ENCODE results near the gene MRPL48.
"Not testable (repeated sequence)": the region's sequence is repeated elsewhere in the genome, so short reads cannot be mapped to it uniquely, and the experiment has no call there.

The MRPL48 gene

DNA sequence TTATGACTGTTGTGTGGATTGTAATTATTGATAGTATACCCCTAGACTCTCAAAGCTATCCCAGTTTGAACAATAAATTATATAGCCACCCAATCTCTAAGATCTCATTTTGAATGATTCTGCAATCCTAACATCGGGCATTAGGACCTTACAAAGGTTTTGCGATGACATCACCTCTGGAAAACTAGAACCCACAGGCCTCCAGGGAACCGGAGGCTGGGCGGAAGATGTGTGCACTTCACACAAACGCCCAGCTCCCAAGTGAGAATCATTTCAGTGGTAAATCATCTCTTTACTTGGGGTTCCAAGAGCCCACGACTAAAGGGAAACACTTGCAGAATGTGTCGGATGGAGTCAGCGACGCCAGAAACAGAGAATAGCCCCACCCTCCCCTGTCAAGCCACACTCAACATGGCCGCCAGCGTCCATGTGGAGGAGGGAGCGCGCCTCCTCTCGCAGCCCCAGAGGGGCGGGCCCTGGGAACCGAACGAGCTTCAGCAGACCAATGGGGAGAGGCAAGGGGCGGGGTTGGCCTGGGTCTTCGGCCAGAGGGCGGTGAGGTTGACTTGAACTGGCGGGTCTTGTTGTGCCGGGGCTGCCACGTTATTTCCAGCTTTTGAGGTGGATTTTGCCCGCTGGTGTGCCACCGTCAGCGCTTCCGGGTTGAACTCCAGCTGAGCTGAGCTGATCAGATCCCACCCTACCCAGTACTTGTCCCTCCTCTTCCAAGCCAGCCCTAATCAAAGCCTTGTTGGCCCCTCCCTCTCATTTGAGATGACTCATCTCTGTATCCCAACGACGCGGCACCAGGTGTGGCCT lies 8.4 kb upstream of the MRPL48 start:
- DNase-seq (ENCODE audit: low read depth in 2 of 2) = peak; percentile 96 to 100

DNA sequence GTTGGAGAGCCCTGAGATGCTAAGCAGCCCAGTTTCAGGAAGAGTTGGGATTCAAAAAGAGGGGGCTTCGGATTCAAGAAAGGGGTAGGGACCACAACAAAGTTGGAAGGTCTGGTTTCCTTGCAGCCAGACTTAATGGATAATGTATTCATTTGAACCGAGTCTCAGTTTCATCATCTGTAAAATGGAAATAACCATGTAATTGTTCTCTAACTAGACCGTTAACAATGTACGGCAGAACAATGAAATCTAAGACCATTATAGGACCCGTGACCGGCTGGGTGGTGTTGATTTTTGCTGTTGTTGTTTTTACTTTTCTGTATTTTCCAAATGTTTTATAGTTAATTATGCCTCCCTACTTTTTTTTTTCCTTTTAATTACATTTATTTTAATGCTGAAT lies 6.4 kb upstream of the MRPL48 start:
- DNase-seq (ENCODE audit: low read depth in 2 of 2) = no peak

DNA sequence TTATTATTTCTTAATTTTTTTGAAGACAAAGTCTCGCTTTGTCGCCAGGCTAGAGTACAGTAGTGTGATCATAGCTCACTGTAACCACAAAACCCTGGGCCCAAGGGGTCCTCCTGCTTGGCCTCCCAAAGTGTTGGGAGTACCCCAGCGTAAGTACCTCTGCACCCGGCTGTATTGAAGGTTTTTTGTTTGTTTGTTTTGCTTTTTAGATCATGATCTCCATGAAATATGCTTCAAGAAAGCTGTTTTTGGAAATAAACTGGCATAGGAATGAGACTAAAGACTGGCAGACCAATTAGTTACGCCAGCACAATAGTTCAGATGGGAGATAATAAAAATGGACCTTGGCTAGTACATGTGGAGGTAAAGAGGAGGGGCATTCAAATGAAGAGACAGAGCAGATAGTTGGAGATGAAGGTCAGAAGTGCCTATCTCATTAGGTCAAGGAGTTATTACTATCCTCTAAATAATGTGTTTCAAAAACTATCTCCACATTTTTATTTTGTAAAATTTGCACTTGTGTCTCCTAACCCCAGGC lies 4.1 kb upstream of the MRPL48 start:
- DNase-seq (ENCODE audit: low read depth in 2 of 2) = no peak

DNA sequence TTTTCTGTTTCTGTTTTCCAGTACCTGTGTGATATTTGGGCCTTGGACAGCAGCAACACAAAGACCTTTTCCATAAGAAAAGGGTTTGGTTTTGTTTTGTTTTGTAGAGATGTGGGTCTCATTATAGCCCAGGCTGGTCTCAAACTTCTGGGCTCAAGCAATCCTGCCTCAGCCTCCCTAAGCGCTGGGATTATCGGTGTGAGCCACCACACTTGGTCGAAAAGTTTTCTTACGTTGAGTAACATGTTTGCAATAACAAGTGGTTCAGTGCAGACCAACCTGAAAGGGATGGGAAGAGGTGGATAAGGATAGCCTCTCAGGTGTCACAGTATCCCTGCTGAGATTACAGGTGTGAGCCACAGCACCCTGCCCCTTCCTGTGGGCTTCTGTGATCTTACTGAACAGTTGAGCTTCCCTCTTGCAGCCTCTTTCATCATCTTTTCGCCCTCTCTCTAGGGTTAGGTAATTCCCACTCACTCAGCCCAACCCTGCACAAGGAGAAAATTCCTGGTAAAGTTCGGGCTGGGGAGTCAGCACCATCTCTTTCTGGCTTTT lies 3.5 kb upstream of the MRPL48 start:
- DNase-seq (ENCODE audit: low read depth in 2 of 2) = no peak

DNA sequence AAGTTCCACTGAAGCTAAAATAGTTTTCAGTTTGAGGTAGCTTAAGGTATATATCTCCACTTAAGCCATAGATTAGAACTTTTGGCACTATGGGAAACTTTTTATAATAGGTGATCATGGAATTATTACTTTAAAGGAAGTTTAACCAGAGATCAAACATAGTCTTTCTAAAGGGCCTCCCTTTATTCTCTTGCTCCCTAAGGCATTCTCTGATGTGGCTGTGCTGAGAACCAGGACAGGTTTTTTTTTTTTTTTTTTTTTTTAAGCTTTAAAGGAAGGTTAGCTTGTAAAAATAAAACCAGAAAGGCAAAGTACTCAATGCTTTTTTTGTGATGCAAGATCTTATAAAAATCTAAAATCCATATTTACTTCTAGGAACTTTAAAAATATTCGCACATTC lies 2.9 kb upstream of the MRPL48 start:
- no peak for DNase-seq (ENCODE audit: low read depth in 2 of 2)

DNA sequence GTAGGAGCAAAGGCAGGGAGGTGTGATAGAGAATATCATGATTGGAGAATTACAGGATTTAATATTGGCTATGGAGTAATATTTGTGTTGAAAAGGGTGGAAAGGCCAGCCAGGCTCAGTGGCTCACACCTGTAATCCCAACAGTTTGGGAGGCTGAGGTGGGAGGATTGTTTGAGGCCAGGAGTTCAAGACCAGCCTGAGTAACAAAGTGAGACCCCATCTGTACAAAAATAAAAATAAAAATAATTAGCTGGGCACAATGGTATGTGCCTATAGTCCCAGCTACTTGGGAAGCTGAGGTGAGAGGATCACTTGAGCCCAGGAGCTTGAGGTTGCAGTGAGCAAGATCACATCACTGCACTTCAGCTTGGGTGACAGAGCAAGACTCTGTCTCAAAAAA lies 2.2 kb upstream of the MRPL48 start:
- DNase-seq (ENCODE audit: low read depth in 2 of 2) = not testable (repeated sequence)

DNA sequence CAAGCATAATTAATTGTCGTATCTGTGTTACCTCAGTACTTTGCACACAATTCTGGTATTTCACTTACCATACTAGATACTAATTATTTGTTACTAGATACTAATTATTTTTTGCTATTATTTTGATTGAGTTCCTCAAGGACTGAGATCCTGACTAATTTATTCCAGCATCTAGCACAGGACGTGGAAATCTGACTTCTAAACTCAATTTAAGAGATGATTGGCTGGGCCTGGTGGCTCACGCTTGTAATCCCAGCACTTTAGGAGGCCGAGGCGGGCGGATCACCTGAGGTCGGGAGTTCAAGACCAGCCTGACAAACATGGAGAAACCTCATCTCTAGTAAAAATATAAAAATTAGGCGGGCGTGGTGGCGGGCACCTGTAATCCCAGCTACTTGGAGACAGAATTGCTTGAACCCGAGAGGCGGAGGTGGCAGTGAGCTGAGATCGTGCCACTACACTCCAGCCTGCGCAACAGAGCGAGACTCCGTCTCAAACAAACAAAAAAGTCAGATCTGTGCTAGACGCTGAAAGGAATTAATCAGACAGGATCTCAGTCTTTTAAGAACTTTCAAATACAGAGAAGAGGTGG lies 527 bp upstream of the MRPL48 start:
- DNase-seq (ENCODE audit: low read depth in 2 of 2) = no peak

DNA sequence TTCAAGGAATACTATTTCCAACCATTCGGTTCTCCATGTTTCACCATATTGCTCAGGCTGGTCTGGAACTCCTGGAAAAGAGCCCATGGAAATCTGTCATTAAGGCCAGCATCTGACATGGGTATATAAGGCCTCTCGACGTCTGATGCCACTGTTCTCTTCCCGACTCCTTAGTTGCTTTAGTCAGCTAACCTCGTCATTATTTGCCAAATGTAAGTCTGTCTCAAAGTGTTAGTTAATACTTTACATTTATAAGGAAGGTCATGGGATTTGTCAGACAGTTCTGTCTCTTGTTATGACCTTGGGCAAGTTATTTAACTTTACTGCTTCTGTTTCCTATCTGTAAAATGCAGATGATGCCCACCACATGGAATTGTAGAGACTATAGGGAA lies 1.6 kb downstream of the MRPL48 start:
- DNase-seq (ENCODE audit: low read depth in 2 of 2) = no peak

DNA sequence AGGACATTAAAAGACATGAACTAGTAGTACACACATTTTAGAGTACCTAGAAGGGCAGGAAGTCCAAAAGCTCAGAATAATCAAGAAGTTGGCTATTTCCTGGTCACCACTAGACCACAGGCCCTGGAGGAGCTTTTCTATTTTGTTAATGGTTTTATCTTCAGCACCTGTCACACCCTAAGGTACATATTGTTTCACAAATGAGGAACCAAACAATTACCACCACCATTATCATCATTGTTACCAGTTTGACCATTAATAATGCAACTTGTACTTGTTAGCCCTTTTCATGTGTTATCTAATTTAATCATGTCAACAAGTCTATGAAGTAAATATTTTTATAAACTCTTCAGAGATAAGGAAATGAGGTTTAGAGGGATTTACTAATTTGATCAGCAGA lies 4.9 kb downstream of the MRPL48 start:
- DNase-seq (ENCODE audit: low read depth in 2 of 2) = no peak

DNA sequence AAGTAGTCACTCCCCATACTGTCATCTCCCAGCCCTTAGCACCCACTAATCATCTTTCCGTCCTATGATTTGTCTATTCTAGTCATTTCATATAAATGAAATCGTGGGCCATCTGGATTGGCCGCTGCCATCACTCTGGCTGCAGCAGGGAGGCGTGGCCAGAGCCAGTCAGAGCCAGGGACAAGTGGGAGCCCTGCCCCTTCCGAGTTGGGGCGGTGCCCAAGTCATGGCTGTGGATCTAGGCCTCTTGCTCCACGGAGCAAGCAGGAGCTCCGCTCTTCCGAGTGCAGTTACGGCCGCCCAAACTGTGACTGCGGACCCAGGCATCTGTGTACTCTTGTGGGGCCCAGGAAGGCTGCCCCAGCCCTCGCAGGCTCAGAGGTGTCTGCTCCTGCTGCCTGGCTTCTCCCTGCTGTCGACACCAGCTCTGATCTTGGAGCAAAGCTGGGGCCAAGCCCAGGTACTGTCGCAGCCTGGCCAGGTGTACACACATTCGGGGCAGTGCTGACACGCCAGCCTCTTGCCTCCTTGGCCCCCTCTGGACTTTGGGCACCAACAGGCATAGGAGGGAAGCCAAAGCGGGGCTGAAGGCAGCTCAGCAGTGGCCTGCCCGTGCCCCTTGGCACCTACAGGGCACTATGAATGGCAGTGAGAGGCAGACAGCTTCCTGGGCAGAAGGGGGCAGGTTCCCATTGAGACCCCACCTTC lies 8.4 kb downstream of the MRPL48 start:
- no peak for DNase-seq (ENCODE audit: low read depth in 2 of 2)

DNA sequence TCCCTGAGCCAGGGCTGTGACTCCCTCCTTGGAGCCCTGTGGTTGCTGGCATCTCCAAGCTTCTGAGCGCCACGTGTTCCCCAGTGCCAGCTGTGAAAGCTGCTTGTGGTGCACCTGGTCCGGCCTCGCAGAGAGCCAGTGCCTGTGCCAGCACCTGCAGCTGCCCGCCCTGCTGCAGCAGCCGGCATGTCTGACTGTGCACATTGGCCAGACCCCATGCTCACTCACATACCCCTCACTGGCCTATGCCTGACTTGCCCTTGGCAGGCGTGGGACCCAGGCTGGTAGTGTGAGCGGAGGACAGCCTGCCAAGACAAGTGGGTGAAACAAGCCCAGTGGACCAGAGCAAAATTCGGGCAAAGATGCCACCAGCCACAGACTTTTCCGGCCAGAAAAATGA lies 9.8 kb downstream of the MRPL48 start:
- no peak for DNase-seq (ENCODE audit: low read depth in 2 of 2)

DNA sequence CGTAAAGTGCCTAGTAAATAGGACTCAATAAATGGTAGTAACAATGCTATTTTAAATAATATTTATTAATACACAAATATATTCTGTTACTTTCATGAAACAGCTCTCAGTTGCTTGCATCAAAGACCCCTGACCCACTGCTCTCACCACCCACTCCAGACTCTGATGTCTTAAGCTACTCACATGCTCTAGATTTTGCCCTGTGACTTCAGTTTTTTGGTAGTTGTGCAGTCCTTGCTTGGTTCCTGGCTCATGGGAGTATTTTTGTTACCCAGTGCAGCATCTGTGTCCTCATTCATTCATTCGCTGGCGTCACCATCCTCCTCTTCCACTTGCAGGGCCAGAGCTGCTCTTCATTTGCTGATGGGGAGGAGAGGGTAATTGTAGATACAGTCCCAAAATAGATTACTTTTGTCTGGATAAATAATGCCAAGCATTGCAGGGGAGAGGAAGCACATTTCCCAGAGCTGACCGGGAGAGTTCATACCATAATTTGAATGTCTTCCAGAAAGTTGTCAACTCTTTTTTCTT lies 12.7 kb downstream of the MRPL48 start:
- no peak for DNase-seq (ENCODE audit: low read depth in 2 of 2)

DNA sequence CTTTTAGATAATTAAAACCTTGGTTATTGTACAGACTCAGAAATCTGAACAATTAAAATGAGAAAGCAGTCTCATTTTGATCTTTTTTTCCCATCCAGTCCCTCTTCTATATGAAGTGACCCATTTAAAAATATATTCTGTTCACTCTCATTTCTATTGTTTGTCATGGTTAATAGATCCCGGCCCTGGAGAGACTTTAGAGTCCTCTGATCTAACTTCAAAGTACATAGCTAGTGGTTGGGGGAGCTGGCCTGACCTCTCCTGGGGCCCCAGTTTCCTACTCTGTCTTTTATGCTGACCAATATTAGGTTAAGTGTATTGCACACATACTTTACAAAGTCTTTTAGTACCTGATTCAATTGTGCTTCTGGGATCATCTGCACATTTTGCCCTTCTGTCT lies 13.5 kb downstream of the MRPL48 start:
- no peak for DNase-seq (ENCODE audit: low read depth in 2 of 2)

DNA sequence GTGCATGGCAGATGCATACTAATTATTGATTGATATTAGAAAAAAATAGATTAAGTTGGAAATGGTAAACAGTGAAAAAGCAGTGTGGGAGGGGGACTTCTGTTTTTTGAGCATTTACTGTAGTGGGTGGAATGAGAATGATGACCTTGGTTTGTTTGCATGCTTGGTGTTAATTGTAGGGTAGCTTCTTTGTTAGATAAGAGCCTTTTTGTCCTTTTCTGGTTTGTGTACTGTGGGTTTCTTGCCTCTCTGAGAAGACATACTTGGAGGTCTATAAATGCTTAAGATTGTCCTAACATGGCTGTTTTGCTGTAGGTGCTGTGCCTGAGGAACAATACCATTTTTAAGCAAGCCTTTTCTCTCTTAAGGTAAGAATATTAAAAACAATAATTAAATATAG lies 17.0 kb downstream of the MRPL48 start:
- no peak for DNase-seq (ENCODE audit: low read depth in 2 of 2)

DNA sequence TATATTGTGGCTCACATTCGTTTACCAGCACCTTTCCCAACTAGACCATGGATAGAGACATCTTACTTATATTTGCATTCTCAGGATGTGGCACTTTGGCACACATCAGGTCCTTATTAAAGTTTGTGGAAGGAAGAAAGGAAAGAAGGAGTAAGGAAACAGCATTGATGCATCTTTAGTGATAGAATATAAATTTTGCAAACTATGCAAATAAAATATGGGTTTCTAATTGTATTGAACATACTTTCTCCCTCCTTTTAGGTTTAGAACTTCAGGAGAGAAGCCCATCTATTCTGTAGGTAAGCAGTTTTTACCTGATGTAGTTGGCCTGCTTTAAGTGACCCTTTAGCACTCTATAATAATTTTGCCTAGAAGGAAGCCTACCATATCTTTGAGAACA lies 20.4 kb downstream of the MRPL48 start:
- DNase-seq (ENCODE audit: low read depth in 2 of 2) = no peak

DNA sequence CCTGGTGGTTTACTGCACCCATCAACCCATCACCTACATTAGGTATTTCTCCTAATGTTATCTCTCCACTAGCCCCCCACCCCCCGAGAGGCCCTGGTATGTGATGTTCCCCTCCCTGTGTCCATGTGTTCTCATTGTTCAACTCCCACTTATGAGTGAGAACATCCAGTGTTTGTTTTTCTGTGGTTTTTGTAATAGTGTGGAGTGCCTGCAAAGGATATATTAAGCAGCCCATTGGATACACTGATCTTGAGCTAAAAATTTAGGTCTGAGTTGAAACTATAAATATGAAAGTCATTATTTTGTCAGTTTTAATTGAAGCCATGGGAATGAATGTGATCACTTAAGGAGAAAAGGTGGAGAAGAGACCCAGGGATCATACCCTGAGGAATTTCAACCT lies 23.0 kb downstream of the MRPL48 start:
- no peak for DNase-seq (ENCODE audit: low read depth in 2 of 2)

DNA sequence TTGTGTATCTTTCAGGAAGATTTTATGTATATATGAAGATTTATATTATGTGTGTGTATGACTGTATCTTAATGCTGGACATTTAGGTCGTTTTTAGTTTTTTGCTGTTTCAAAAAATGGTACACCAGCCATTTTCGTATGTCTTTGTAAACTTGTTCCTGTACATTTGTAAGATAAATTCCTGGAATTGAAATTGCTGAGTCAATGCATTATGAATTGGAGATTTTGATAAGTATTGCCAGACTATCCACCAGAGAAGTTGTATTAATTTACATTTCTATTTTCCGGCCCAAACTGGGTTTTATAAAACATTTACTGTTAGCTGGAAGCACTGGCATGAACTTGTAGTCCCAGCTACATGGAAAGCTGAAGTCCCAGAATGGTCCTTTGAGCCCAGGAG lies 24.6 kb downstream of the MRPL48 start:
- no peak for DNase-seq (ENCODE audit: low read depth in 2 of 2)

DNA sequence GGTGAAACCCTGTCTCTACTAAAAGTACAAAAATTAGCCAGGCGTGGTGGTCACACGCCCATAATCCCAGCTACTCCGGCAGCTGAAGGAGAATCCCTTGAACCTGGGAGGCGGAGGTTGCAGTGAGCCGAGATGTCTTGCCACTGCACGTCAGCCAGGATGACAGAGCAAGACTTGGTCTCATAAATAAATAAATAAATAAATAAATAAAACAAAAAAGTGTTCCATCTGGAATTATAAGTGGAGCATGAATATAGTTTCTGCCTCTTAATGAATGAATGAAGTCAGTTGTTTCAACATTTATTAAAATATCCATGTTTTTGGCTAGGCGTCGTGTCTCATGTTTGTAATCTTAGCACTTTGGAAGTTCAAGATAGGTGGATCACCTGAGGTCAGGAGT lies 27.1 kb downstream of the MRPL48 start:
- DNase-seq (ENCODE audit: low read depth in 2 of 2) = no peak

DNA sequence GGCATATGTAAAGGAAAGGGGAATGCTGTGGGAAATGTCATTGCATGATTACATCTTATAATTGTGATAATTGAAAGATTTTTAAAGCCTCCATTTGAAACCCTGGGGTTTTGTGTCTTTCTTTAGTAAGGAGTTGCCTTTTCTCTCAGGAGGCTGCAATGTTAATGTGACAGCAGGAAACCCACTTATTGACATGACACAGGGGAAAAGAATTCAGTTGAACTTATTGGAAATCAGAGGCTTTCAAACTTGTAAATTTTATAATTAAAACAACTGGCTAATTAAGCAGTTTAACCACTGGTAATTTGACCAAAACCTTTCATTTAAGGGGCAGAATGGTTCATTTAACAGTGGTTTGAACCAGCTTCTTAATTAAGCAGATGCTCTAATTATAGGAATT lies 31.2 kb downstream of the MRPL48 start:
- DNase-seq (ENCODE audit: low read depth in 2 of 2) = no peak

DNA sequence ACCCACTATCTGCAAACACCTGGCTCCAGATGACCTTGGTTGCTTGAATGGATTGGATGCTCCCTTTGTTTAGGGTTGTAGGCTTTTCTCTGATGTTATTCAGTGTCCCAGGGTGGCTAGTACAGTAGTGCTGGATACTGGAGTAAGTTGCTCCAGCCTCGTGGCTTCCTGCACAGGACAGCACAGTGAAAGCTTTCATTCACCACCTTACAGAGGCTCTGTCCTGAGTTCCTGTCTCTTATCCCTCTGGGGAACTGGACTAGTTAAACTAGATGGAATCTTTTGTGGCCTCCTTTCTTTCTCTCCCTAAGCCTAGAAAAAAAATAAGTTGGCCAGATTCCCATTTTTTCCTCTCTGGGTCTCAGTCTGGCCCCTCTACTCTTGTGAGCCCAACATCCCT lies 42.6 kb downstream of the MRPL48 start:
- DNase-seq (ENCODE audit: low read depth in 2 of 2) = no peak

DNA sequence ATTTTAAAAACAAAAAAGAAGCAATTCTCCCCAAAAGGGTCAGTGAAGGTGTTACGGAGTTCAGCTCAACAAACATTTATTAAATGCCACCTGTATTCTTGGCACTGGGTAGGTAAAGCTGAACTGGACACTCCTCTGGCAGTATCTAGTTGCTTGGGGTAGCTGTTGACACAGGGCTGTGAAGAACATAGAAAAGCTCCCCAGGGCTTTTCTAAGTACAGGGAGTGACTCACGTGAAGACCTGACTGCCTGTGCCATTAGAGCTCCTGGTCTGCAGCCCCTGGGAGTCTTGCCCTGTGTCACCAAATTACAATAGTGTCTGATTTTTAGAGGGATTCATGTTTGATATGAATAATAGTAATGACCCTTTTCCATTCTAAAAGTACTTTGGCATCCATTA lies 45.4 kb downstream of the MRPL48 start:
- no peak for DNase-seq (ENCODE audit: low read depth in 2 of 2)

DNA sequence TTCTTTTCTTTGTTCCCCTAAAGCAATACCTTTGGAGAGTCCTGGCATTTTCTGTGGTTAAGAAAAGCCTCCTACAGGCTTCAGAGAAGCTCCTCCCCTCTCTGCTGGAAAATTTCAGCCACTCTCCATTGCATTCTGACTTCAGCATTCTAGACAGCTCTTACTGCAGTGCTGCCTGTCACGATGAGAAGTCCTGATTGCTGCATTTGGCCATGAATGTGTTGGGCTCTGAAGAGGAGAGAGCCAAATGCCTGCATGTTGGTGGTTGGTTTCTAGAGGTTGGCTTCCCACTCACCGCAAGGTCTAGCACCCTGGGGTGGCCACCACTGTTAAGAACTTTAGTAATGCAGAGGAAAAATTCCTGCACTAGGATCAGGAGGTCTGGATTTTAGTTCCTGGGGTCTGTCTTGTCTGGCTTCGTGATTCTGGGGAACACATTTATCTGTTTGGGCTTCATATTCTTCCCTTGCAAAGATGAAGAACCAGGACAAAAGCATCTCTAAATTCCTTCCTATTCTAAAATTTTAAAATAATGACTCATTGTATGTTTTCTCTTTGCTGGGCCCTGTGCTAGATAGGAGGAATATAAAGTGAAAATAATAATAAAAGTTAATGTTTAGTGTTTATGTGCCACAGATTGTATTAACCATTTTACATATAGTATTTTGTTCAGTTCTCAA lies 50.9 kb downstream of the MRPL48 start:
- DNase-seq (ENCODE audit: low read depth in 2 of 2) = no peak
